Body of pancreas (tissue), 4 donors: ENCODE data around the gene CENPVL2. TPM values are rescaled to one million over a fixed set of nuclear protein-coding genes. Genes with fewer than 3 reads are reported as not detected.
"Not testable (repeated sequence)": the region's sequence is repeated elsewhere in the genome, so short reads cannot be mapped to it uniquely, and the experiment has no call there.

Experiments
- ATAC-seq: fragments of 150-250 bp; one replicate; pipeline ENCODE4 v1.9.1; 2016
- DNase-seq, 4 donors: peaks; one replicate each; pipeline ENCODE4 v3.0.0-alpha.2; 2019
- H3K27ac ChIP-seq, 4 donors: fragments of 200-600 bp; sonication (generic); 1 replicate in 3 of 4; 2 replicates in 1 of 4; pipeline versions ENCODE4 v1.5.1 to v1.6.1; 2016 to 2019; ENCODE audit warnings: mild to moderate bottlenecking in 1 of 4, mixed read lengths in 1 of 4, moderate library complexity in 1 of 4
- H3K27me3 ChIP-seq, 2 donors: fragments of 200-600 bp; sonication (generic); one replicate each; pipeline ENCODE4 v1.6.0; 2016; ENCODE audit warnings: mild to moderate bottlenecking in 1 of 2
- H3K36me3 ChIP-seq, 2 donors: fragments of 200-600 bp; sonication (generic); replicated peaks in 1 of 2; 2 replicates each; pipeline ENCODE4 v1.5.1; 2016; ENCODE audit warnings: low read depth in 2 of 2; ENCODE audit not compliant: insufficient read depth in 1 of 2
- H3K4me1 ChIP-seq: fragments of 200-600 bp; sonication (generic); one replicate; pipeline ENCODE4 v1.6.0; 2016
- H3K4me3 ChIP-seq, 2 donors: fragments of 200-600 bp; sonication (generic); 1 replicate in 1 of 2; 2 replicates in 1 of 2; pipeline ENCODE4 v1.5.1; 2016 to 2019
- H3K9me3 ChIP-seq, 3 donors: fragments of 200-600 bp; sonication (generic); 1 replicate in 2 of 3; 2 replicates in 1 of 3; pipeline ENCODE4 v1.5.1; 2016
- CTCF ChIP-seq, 7 experiments: fragments of 450-650 bp in 4 of 7; fragments of 200-600 bp in 3 of 7; sonication (generic) in 3 of 7; IDR thresholded peaks; one replicate each; pipeline ENCODE4 v1.5.1; 2016 to 2019; ENCODE audit warnings: antibody characterized with exemption in 7 of 7
- POLR2A ChIP-seq, 3 donors: fragments of 450-650 bp; IDR thresholded peaks; one replicate each; pipeline ENCODE4 v1.6.1; 2016; ENCODE audit warnings: antibody characterized with exemption in 3 of 3, mild to moderate bottlenecking in 2 of 3
- WGBS, 2 donors: methylation state at CpG; one replicate each; pipeline ENCODE4 v1.1.5; 2017; 5-methylcytosine and 5-hydroxymethylcytosine counted together
- intact Hi-C: fragments of 100-400 bp; cut with DNase I; formaldehyde crosslinking; loops from one replicate; pipeline ENCODE4 v1.15.1; 2023
- total RNA-seq, 2 donors: library from RNA; depleted of rRNA; stranded (reverse); fragments of >200 nt; gene quantifications; one replicate each; pipeline ENCODE4 v1.1.0, GENCODE V29; 2016

CENPVL2 gene
- total RNA-seq, 2 donors from 2014 or later: not detected

GRCh38 chrX:51665981-51666380 is 16.6 kb downstream of the CENPVL2 start:
- TF ChIP-seq CTCF (IDR thresholded peaks at IDR 0.05) (no peak), POLR2A (IDR thresholded peaks at IDR 0.05) (no peak)
- ATAC-seq (no peak), DNase-seq (no peak)
- Histone ChIP-seq H3K4me1 (no peaks in the 10 kb centered on the region), H3K27ac (no peak overlapping the region), H3K27me3 (no peaks in the 10 kb centered on the region), H3K9me3 (no peaks in the 10 kb centered on the region), H3K4me3 (no peak overlapping the region), H3K36me3 (no peaks in the 10 kb centered on the region)
- intact Hi-C loops: no loop called here
- 54 to 59% methylated on average over 5 of the region's 5 CpGs for WGBS, 2 donors

GRCh38 chrX:51643377-51643776 is 39.3 kb downstream of the CENPVL2 start:
- H3K36me3 ChIP-seq: no peaks in the 10 kb centered on the region
- no peak overlapping the region for H3K4me3 ChIP-seq
- H3K4me1 ChIP-seq: no peaks in the 10 kb centered on the region
- TF ChIP-seq POLR2A (IDR thresholded peaks at IDR 0.05) (no peak), CTCF (IDR thresholded peaks at IDR 0.05) (no peak)
- 33 to 46% methylated on average over 2 of the region's 2 CpGs for WGBS, 2 donors
- H3K27me3 ChIP-seq: no peaks in the 10 kb centered on the region
- ATAC-seq (no peak), DNase-seq (no peak)
- intact Hi-C loops: no loop called here
- H3K9me3 ChIP-seq: no peaks in the 10 kb centered on the region
- H3K27ac ChIP-seq: no peak overlapping the region

GRCh38 chrX:51641421-51642021 is 41.1 kb downstream of the CENPVL2 start:
- peak in 2 of 4 donors; percentile 13 to 22 for DNase-seq
- Histone ChIP-seq H3K36me3 (no peaks in the 10 kb centered on the region), H3K27ac (no peak overlapping the region), H3K4me3 (no peak overlapping the region), H3K9me3 (no peaks in the 10 kb centered on the region), H3K27me3 (no peaks in the 10 kb centered on the region), H3K4me1 (no peaks in the 10 kb centered on the region)
- intact Hi-C loops: no loop called here
- WGBS, 2 donors: 19 to 22% methylated on average over 9 to 19 of the region's 19 CpGs
- no peak for ATAC-seq
- TF ChIP-seq POLR2A (IDR thresholded peaks at IDR 0.05): no peak
- TF ChIP-seq CTCF (IDR thresholded peaks at IDR 0.05): peak; percentile 7 to 37 (median 19)

- H3K9me3 ChIP-seq, ATAC-seq, H3K36me3 ChIP-seq, H3K27ac ChIP-seq, H3K4me1 ChIP-seq, intact Hi-C loops, H3K4me3 ChIP-seq, H3K27me3 ChIP-seq, DNase-seq: not testable (repeated sequence)
- WGBS, 2 donors: 72 to 78% methylated on average over 7 of the region's 7 CpGs
Observed at GRCh38 chrX:51636511-51636910, 46.1 kb downstream of the CENPVL2 start.

Other genes starting within 250 kb of the CENPVL2 start
- gene NUDT11, start 186.2 kb downstream of the CENPVL2 start, total RNA-seq: 1 to 10 TPM; 2.0 to 2.1 TPM
- gene CENPVL3, start 63.9 kb downstream of the CENPVL2 start, total RNA-seq: not detected
- gene CENPVL1, start 27.7 kb upstream of the CENPVL2 start, total RNA-seq: not detected
- gene GSPT2, start 60.6 kb upstream of the CENPVL2 start, total RNA-seq: 1 to 10 TPM in 1 of 2 donors, under 1 TPM in 1; 0.66 to 3.1 TPM
- 10 to 100 TPM; 45.7 to 53.1 TPM for gene MAGED1, start 210.8 kb upstream of the CENPVL2 start, total RNA-seq